Stimulated activated CD4-positive, alpha-beta T cell treated with anti-CD3 and anti-CD28 coated beads, Interleukin-2, amount 100 ng/mL, for 24 hours (primary cell): Measurements from ENCODE around the gene FSIP1.

ENCODE experiments used
- DNase-seq, 2 donors: peaks; one replicate each; pipeline ENCODE4 v3.0.0-alpha.2; 2020

FSIP1 gene

DNA sequence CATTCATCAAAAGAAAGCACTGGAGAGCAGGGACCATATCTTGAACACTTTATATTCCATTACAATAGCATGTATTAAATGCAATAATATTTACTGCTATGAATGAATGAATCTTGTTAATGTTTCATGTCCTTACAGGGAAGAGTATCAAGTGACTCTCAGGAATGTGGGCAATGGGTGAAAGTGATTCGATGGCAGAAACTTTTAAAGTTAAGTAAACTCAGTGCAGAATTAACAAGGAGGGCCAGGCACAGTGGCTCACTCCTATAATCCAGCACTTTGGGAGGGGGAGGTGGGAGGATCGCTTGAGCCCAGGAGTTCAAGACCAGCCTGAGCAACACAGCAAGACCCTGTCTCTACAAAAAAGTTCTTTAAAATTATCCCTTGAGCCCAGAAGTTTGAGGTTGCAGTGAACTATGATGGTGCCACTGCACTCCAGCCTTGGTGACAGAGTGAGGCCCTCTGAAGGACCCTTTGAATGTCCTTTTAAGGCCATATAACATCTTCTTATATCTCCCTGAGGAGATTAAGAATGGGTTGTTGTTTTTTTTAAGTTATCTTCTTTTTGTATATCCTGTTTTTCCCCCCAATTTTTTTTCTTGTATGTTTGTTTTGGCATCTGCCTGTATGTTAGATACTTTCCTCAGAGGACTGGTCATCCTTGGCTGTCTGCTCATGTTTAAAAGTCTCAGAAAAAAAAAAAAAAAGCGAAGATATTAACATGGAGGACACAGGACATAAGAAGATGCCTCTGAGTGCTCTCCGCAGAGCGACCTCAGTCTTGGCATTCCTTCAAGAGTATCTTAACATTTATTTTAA, 9.6 kb upstream of the FSIP1 start:
- DNase-seq: no peak

DNA sequence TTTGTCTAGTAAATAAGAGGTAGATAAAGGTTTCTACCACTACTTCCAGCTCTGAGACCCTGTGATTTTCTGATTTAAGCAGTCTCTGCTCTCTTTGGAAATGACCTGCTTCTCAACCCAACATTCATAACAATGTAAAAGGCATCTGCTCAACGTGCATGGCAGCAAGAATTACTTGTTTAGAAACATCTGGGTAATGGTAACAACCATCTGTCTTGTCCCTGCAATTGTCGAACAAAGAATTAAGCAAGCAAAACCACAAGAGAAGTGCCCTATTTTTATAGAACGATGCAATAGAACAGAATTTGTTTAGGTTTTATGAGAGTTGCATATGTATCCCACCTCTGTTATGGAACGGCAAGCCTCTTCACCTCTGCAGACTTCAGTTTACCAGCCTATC, 7.1 kb upstream of the FSIP1 start:
- no peak for DNase-seq

GRCh38 chr15:39788800-39789565, 6.3 kb upstream of the FSIP1 start:
- no peak for DNase-seq

GRCh38 chr15:39788108-39788507, 5.5 kb upstream of the FSIP1 start:
- DNase-seq: no peak

- no peak for DNase-seq
These were observed 4.8 kb upstream of the FSIP1 start for GRCh38 chr15:39787479-39787878.

- DNase-seq: no peak
These were observed 3.9 kb upstream of the FSIP1 start for GRCh38 chr15:39786447-39787056.

DNA sequence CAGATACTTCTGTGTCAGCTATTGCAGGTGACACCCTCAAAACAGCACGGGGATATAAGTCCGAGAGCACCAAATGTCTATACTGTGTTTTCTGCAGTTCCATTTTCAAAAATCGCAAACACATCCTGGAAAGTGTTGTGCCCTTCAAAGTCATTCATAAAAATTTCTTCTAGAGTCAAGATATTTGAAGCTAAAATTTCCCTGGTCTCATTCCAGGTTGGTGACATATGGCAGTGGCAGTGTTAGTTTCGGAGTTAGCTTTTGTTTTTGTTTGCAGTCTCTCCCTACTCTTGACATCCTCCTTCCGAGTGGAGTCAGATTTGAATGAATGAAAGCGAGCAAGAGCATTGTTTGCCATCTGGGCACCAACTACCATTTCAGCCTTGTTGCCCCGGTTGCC, 3.2 kb upstream of the FSIP1 start:
- no peak for DNase-seq

DNA sequence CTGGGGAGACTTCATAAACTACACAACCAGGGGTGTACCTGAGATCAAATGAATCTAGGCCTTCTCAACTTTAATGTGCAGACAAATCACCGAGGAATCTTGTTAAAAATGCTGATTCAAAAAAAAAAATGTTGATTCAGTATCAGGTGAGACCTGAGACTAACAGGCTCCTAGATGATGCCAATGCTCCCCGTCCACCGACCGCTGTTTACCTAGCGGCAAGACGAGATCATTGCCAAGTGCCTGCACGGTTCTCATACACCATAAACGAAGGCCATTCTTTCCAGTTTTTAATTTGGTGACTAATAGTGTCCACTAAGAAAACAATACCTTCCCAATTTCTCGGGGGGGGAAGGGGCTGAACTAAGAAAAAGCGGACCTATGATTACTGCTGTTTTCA, 2.5 kb upstream of the FSIP1 start:
- no peak for DNase-seq

DNA sequence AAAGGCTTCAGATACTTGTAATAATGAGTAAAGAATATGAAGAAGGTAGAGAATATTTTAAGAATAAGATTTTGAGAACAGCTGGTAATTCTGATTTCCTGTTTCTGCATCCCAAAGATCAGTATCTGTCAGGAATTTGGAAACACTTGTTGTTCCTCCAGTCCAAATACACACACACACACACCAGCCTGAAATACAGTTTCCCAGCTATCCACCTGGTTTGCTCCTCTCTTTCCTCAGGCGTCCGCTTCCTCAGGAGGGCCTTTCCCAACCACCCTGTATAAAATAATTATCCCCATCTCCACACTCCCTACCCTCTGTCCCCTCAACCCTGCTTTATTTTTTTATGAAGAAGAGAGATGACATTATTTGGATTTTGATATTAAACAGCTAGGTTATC, 2.0 kb upstream of the FSIP1 start:
- no peak for DNase-seq

- DNase-seq: no peak
These were observed 1.5 kb upstream of the FSIP1 start for GRCh38 chr15:39784125-39784524.

DNA sequence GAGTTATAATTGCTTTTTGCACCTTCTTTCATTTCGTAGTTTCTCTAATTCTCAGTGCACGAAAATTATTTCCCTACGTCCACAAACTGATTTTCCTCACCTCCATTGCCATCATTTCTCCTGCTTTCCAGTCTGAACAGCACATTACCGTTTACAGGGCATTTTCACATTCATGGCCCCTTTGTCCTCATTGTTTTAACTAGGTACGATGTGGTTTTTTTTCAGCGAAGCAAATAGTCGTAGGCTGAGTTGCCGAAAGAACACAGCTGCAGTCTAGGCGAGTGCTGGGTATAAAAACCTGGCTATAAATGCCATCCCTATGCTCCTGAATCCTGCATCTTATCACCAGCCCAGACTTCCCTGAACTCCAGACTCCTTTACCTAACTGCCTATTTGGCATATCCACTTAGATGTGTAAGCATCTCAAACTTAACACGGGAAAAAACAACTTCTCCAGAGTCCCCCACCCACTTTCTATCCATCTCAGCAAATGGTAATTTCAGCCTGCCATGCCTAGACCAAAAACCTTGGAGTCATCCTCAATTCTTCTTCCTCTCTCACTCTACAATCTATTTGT, 691 bp upstream of the FSIP1 start:
- no peak for DNase-seq

GRCh38 chr15:39781967-39782302, 706 bp downstream of the FSIP1 start:
- DNase-seq: no peak

DNA sequence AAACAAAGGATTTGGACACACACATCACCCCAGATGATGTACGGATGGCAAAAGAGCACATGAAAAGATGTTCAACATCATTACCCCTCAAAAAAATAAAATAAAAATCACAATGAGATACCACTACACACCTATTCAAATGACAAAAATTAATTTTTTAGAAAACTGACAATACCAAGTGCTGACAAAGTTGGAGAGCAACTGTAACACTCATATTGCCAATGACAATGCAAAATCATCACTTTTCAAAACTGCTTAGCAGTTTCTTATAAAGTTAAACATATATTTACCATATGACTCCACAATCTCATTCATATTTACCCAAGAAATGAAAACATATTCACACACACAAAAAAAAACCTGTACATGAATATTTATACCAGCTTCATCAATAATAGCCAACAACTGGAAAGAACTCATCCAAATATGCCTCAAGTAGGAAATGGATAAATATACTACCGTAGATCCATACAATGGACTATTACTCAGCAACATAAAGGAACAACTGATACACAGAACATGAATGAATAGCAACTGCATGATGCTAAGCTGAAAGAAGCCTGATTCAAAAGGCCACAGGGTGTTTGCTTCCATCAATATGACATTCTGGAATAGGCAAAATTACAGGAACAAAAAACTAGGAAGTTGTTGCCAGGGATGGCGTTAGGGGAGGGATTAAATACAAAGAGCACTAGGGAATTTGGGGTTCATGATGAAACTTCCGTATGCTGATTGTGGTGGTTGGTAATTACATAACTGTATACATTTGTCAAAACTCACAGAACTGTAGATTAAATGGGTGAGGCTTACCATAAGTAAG, 1.3 kb downstream of the FSIP1 start:
- no peak for DNase-seq

GRCh38 chr15:39778021-39778420, 4.6 kb downstream of the FSIP1 start:
- no peak for DNase-seq

DNA sequence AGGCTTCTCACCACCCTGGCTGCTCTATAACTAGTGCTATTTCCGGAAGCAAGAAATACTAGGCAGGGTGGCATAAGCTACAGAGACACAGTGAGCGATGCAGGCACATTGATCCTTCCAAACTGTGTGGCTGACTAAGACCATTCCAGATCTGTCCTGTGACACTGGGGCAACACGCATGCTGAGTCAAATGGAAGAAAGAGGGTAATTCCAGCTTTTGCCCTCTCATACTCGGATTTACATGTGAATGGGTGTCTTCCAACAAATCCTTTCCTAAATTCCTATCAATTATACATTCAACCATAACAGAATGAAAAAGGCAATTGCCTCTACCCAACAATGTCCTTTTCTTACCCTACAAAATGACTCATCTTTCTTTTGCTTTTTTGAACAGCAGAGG, 5.1 kb downstream of the FSIP1 start:
- no peak for DNase-seq

DNA sequence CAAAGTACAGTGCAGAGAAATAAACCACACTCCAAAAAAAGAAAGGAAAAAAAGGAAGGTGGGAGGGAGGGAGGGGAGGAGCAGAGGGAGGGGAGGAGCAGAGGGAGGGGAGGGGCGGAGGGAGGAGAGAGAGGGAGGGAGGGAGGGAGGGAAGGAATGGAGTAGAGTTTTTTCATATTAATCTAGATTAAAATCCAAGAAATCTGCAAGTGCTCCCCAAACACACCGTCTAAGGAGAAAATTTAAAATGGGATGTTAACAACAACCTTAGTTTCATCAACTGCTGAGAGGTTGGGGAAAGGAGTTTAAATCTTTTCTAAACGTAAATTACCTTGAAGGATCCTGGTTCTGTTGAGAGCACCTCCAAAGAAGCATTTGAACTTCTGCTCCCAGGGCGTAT, 6.6 kb downstream of the FSIP1 start:
- DNase-seq: no peak

GRCh38 chr15:39774688-39775267, 7.9 kb downstream of the FSIP1 start:
- peak; percentile 15 to 35 for DNase-seq

DNA sequence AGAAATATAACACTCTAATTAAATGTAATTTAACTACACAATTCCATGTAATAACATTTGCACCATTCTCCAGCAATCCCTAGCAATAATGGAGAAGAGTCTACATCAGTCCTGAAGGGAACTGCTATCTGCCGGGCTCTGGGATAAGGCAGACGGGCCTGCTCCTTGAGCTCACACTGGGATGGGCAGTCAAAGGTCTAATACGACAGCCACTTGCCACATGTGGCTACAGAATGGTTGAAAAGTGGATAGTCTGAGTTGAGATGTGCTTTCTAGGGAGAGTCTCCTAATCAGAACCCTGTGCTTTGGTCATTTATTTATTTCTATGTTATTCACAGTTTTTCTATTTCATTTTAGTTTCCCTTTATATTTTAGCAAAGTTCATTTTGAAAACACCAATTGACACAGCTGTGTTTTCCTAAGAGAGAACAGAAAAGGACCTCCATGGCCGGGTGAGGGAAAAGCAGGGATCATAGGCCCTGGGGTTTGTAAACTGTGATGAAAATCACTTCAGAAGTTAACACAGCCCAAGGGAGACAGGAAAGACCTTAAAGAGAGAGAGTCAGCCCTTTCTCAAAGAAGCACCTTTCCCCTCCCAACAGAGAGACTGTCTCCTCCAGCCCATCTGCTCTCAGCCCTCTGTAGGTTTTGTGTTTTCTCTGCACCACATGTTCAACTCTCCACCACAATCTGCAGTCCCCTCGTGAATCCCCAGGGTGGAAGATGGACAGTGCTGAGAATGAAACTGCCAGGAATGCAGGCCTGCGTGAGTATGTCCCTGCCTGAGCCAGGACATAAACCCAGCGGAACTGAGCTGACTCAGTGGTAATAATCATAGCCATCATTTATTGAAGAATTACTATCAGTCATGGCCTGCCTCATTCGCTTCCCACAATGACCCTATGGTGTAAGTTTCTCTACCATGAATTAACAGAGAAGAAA, 11.6 kb downstream of the FSIP1 start:
- no peak for DNase-seq

- DNase-seq: no peak
These were observed 14.7 kb downstream of the FSIP1 start for GRCh38 chr15:39767921-39768320.

- no peak for DNase-seq
These were observed 21.6 kb downstream of the FSIP1 start for GRCh38 chr15:39761006-39761405.

DNA sequence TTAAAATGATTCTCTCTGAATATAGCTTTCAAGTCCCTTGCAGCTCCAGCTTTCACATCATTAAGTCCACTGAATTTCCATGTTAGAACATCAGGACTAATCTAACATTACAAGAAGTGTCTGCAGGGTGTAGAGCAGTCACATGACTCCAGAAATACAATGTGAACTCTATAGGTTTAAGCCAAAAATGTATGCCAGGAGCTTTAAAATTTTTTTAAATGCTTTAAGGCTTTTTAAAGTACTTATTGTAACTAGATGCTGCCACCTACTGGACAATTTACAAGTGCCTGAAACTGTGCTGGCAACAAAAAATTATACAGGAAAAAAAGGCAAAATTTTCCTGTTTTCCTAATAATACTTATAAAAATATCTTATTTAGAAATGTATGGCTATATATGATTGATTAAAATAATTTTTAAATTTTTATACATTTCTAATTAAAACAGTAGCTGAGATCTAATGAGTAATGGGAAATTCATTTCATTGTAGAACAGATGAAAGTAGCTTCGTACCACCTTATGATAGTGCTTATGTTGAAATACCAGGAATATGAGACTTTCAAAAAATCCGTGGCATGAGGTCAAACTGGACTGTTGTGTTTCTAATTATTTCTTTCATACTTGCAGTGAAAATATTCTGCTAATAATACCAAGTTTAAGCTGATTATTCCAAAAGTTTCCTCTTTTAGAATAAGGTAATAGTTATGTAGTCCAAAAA, 25.7 kb downstream of the FSIP1 start:
- DNase-seq: no peak
